Measurements from ENCODE around the gene DRICH1. TPM values are rescaled to one million over a fixed set of nuclear protein-coding genes. Genes with fewer than 3 reads are reported as not detected.
"Not testable (repeated sequence)": the region's sequence is repeated elsewhere in the genome, so short reads cannot be mapped to it uniquely, and the experiment has no call there.

Gene DRICH1, protein sequence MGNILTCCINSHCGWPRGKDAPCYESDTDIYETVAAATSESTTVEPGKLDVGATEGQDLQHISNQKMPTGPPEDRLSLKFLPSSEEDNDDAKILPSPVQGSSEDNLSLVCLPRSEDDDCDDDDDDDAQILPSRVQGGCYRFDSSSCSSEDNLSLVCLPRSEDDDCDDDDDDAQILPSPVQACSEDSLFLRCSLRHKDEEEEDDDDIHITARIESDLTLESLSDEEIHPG
- total RNA-seq, result under 1 TPM in 1 of 4 donors, not detected in 3; 0.76 TPM

DNA sequence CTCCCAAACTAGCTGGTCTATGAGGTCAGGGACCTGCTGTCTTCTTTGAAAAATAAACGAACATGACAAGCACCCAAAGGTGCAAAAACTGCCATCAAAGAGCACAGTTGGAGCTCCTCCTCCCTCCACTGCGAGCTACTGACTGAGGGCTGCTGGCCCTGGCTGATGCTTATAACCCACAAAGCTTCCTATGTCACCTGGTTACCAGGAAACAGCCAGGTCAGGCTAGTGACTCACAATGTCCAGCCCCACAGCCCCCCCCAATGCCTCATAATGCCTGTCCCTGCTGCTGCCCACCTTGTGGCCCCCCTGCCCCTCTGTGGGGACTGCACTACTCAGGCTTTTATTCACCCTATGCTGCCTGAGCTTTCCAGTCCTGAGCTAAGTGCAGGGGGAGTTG is at the start of gene DRICH1:
TSS of gene DRICH1 (minus strand) at position 144 of the 400 bp plus-strand sequence. CDS start 298 bp downstream, outside the sequence.
- Histone ChIP-seq H3K27me3 (no peaks in the 10 kb centered on the region), H3K9me3 (no peaks in the 10 kb centered on the region), H3K27ac (no peak within 1 kb of the TSS), H3K4me1 (no peaks in the 10 kb centered on the region), H3K36me3 (no peaks in the 10 kb centered on the region), H3K4me3 (no peak within 1 kb of the TSS)
- no peak for DNase-seq
- intact Hi-C loops (cut with DNase I), result no loop called here
- TF ChIP-seq, protein P1, sequence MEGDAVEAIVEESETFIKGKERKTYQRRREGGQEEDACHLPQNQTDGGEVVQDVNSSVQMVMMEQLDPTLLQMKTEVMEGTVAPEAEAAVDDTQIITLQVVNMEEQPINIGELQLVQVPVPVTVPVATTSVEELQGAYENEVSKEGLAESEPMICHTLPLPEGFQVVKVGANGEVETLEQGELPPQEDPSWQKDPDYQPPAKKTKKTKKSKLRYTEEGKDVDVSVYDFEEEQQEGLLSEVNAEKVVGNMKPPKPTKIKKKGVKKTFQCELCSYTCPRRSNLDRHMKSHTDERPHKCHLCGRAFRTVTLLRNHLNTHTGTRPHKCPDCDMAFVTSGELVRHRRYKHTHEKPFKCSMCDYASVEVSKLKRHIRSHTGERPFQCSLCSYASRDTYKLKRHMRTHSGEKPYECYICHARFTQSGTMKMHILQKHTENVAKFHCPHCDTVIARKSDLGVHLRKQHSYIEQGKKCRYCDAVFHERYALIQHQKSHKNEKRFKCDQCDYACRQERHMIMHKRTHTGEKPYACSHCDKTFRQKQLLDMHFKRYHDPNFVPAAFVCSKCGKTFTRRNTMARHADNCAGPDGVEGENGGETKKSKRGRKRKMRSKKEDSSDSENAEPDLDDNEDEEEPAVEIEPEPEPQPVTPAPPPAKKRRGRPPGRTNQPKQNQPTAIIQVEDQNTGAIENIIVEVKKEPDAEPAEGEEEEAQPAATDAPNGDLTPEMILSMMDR (IDR thresholded peaks at IDR 0.05), result no peak
- TF ChIP-seq POLR2A (IDR thresholded peaks at IDR 0.05), result no peak
- 54% methylated on average over 2 of the region's 2 CpGs; no CpG with 5 or more reads in 1 of the 2 donors for WGBS, 2 donors

DNA sequence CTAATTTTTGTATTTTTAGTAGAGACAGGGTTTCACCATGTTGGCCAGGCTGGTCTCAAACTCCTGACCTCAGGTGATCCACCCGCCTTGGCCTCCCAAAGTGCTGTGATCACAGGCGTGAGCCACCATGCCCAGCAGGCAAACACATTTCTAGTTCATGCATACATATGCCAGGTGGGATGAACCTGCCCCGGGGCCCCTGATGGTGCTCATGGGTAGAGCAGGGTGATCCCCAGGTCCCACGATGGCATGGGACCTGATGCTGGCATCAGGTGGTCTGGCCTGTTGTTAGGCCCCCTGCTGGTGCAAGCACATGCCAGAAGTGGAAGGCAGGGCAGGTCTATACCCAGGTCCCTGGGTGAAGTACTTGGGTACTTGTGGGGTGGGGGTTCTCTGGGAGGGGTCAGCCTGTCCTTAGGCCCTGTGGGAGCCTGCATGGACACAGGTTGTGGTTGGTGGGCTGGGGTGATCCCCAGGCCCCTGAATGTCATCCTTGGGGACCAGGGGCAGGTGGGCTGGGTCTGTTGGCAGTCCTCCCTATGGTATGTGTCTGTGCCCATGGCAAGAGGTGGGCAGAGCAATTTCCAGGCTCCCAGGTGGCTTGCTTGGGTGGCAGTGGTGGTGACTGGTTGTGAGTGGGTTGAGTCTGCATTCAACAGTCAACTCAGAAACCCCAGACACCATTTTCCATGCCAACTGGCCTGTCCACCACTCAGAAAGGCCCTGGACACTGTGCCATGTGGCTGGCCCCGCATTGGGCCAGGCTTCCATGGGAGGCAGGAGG is 49.1 kb upstream of the DRICH1 start:
- intact Hi-C loops (cut with DNase I), result no loop called here
- TF ChIP-seq POLR2A (IDR thresholded peaks at IDR 0.05), result no peak
- TF ChIP-seq, protein P1 (IDR thresholded peaks at IDR 0.05), result no peak
- WGBS, 2 donors, result 90 to 100% methylated on average over 2 to 3 of the region's 5 CpGs
- Histone ChIP-seq H3K4me1 (no peaks in the 10 kb centered on the region), H3K4me3 (no peak overlapping the region), H3K36me3 (peaks cover 0 to 38% (median 6%) of the 10 kb centered on the region in 3 donors), H3K9me3 (no peaks in the 10 kb centered on the region), H3K27ac (no peak overlapping the region), H3K27me3 (no peaks in the 10 kb centered on the region)
- no peak for DNase-seq

DNA sequence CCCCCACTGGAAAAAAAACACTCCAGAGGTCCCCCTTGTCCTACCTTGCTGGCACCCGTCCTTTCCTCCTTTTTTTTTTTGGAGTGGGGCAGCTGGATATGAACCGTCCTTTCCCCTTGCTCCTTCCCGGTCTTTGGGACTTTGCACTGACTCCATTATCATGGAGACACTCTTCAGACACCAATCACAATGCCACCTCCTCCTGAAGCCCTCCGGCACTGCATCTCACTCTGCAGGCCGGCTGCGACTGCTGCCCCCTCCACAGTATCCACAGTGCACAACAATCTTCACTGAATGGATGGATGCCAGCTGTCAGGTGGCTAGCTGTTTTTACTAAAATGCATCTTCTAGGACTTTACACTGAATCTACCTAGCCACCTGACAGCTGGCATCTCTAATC is 46.0 kb upstream of the DRICH1 start:
- Histone ChIP-seq H3K36me3 (peaks cover 0 to 38% (median 4%) of the 10 kb centered on the region in 3 donors), H3K27ac (no peak overlapping the region), H3K4me3 (no peak overlapping the region), H3K9me3 (no peaks in the 10 kb centered on the region), H3K27me3 (no peaks in the 10 kb centered on the region), H3K4me1 (no peaks in the 10 kb centered on the region)
- TF ChIP-seq, protein P1 (IDR thresholded peaks at IDR 0.05), result no peak
- TF ChIP-seq POLR2A (IDR thresholded peaks at IDR 0.05), result no peak
- intact Hi-C loops (cut with DNase I), result no loop called here
- DNase-seq, result no peak
- 84 to 95% methylated on average over 5 to 6 of the region's 6 CpGs for WGBS, 2 donors

DNA sequence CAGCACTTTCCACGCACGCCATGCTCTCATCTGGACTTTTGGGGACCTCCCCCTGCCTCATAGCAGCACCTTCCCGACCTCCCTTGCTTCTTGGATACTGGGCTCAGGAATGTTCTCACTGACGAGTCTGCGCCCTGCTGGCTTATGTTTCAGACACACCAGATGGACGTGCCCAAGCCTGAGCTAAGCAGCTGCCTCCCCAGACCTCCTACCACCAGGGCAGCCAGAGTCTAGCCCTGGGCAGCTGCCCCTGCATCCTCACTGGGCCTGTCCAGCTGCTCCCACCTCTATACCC is 45.5 kb upstream of the DRICH1 start:
- intact Hi-C loops (cut with DNase I), result no loop called here
- no peak for DNase-seq

DNA sequence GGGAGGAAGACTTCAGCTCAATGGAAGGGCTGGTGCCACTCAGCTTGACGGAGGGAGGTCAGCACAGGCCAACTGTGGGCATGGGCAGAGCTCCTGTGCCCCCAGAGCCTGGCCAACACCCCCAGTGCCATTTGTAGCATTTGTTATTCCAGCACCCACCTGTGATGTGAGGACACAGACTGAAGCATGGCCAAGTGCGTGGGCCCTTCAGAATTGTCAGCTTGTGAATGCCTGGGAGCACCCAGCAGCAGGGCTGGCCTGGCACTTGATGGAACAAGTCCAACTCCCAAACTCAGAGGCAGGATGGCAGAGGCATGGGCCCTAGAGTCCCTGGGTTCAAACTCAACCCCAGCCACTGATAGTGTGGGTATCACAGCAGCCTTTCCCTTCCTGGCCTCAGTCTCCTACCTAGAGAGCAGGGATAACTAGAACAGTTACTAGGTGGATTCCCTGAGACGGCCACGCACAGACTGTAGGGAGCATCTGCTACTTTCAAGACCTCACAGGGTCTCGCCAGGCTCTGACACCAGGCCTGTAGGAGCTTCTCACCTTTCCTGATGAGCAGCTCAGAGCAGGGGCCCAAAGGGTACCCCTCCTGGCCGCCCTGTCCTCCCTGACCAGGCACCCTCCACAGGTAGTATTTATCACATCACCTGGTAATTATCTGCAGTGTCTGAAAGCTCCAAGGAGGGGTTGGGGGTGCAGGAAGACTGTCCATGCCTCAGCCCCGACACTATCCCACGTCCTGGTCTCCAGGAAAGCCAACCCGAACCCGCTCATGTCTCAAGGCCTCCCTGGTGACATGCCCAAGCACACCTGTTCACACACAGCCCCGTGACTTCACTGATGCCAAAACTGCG is 45.0 kb upstream of the DRICH1 start:
- H3K27me3 ChIP-seq; H3K27ac ChIP-seq; H3K4me3 ChIP-seq; H3K9me3 ChIP-seq; H3K4me1 ChIP-seq; intact Hi-C loops (cut with DNase I); DNase-seq: not testable (repeated sequence)
- 93 to 96% methylated on average over 8 to 11 of the region's 12 CpGs for WGBS, 2 donors
- peaks cover 0 to 29% (median 0%) of the 10 kb centered on the region in 3 donors for H3K36me3 ChIP-seq

More for the DNA sequence above, 45.5 kb upstream of the DRICH1 start:
- WGBS, 2 donors, result 67 to 81% methylated on average over 4 to 6 of the region's 6 CpGs
- Histone ChIP-seq H3K9me3 (no peaks in the 10 kb centered on the region), H3K36me3 (peaks cover 0 to 34% (median 0%) of the 10 kb centered on the region in 3 donors), H3K27me3 (no peaks in the 10 kb centered on the region), H3K4me1 (no peaks in the 10 kb centered on the region), H3K27ac (no peak overlapping the region), H3K4me3 (no peak overlapping the region)
- no peak for TF ChIP-seq POLR2A (IDR thresholded peaks at IDR 0.05)
- TF ChIP-seq, protein P1 (IDR thresholded peaks at IDR 0.05), result no peak
